ENCODE data around the gene EPHA3.
A peak's percentile ranks its signal among the peaks of the same experiment; 100 is the strongest.

EPHA3 gene

GRCh38 chr3:89234620-89235019 lies 127.2 kb downstream of the EPHA3 start:
- DNase-seq, result no peak

- no peak for DNase-seq
Measured at GRCh38 chr3:89238846-89239245, 131.4 kb downstream of the EPHA3 start.

- DNase-seq, result no peak
Measured at GRCh38 chr3:89239774-89240173, 132.4 kb downstream of the EPHA3 start.

GRCh38 chr3:89245612-89246011 lies 138.2 kb downstream of the EPHA3 start:
- DNase-seq, result no peak

GRCh38 chr3:89246326-89246725 lies 138.9 kb downstream of the EPHA3 start:
- no peak for DNase-seq

- DNase-seq, result no peak
Measured at GRCh38 chr3:89250742-89251141, 143.3 kb downstream of the EPHA3 start.

- DNase-seq, result no peak
Measured at GRCh38 chr3:89252016-89252415, 144.6 kb downstream of the EPHA3 start.

- no peak for DNase-seq
Measured at GRCh38 chr3:89252860-89253259, 145.4 kb downstream of the EPHA3 start.

- DNase-seq, result no peak
Measured at GRCh38 chr3:89256395-89256794, 149.0 kb downstream of the EPHA3 start.

- no peak for DNase-seq
Measured at GRCh38 chr3:89256882-89257281, 149.5 kb downstream of the EPHA3 start.

- peak in 2 of 14 donors; percentile 1 to 8 for DNase-seq
Measured at GRCh38 chr3:89260721-89261120, 153.3 kb downstream of the EPHA3 start.

- no peak for DNase-seq
Measured at GRCh38 chr3:89261673-89262072, 154.3 kb downstream of the EPHA3 start.

GRCh38 chr3:89262309-89262929 lies 155.0 kb downstream of the EPHA3 start:
- no peak for DNase-seq

- no peak for DNase-seq
Measured at GRCh38 chr3:89264037-89264560, 156.7 kb downstream of the EPHA3 start.

GRCh38 chr3:89266074-89266473 lies 158.7 kb downstream of the EPHA3 start:
- DNase-seq, result no peak

GRCh38 chr3:89268059-89268458 lies 160.6 kb downstream of the EPHA3 start:
- no peak for DNase-seq

GRCh38 chr3:89270201-89270600 lies 162.8 kb downstream of the EPHA3 start:
- no peak for DNase-seq

- no peak for DNase-seq
Measured at GRCh38 chr3:89275001-89275400, 167.6 kb downstream of the EPHA3 start.

- DNase-seq, result no peak
Measured at GRCh38 chr3:89276116-89276515, 168.7 kb downstream of the EPHA3 start.

GRCh38 chr3:89278302-89279025 lies 171.0 kb downstream of the EPHA3 start:
- no peak for DNase-seq

- DNase-seq, result no peak
Measured at GRCh38 chr3:89280301-89280700, 172.9 kb downstream of the EPHA3 start.

GRCh38 chr3:89280822-89281365 lies 173.5 kb downstream of the EPHA3 start:
- DNase-seq, result no peak

- no peak for DNase-seq
Measured at GRCh38 chr3:89287902-89288508, 180.6 kb downstream of the EPHA3 start.
